SK-N-SH treated with all-trans-retinoic acid at 6 μM for 48 hours (cell line): ENCODE results near the gene PARD3B.

Experiments
- ATAC-seq: fragments of 200-7000 bp; cut with Tn5 transposase; 3 replicates; pipeline ENCODE4 v1.9.1; 2020; ENCODE audit warnings: mild to moderate bottlenecking, moderate library complexity
- BACH2 ChIP-seq: fragments of 250-450 bp; sonication (Bioruptor Pico); IDR thresholded peaks from 2 replicates; pipeline ENCODE4 v1.9.0; 2021; ENCODE audit warnings: mild to moderate bottlenecking, borderline replicate concordance
- CSDC2 ChIP-seq: fragments of 250-450 bp; sonication (Bioruptor Pico); IDR thresholded peaks from 2 replicates; pipeline ENCODE4 v1.5.0; 2020; ENCODE audit warnings: mild to moderate bottlenecking, moderate library complexity
- ESRRG ChIP-seq: fragments of 250-450 bp; sonication (Bioruptor Pico); IDR thresholded peaks from 2 replicates; pipeline ENCODE4 v1.6.1; 2021; ENCODE audit warnings: mild to moderate bottlenecking
- GLIS3 ChIP-seq: fragments of 250-450 bp; sonication (Bioruptor Pico); IDR thresholded peaks from 2 replicates; pipeline ENCODE4 v1.5.0; 2020; ENCODE audit warnings: mild to moderate bottlenecking, moderate library complexity
- ISL1 ChIP-seq: fragments of 250-450 bp; sonication (Bioruptor Pico); IDR thresholded peaks from 2 replicates; pipeline ENCODE4 v2.1.2; 2022; ENCODE audit warnings: mild to moderate bottlenecking, moderate library complexity
- OSR1 ChIP-seq: fragments of 250-450 bp; sonication (Bioruptor Pico); IDR thresholded peaks from 2 replicates; pipeline ENCODE4 v1.8.0; 2022; ENCODE audit warnings: moderate library complexity, mild to moderate bottlenecking, inconsistent platforms
- PPARA ChIP-seq: fragments of 250-450 bp; sonication (Bioruptor Pico); IDR thresholded peaks from 2 replicates; pipeline ENCODE4 v1.5.0; 2020; ENCODE audit warnings: mild to moderate bottlenecking, borderline replicate concordance
- RARB ChIP-seq: fragments of 250-450 bp; sonication (Bioruptor Pico); IDR thresholded peaks from 2 replicates; pipeline ENCODE4 v1.8.0; 2021; ENCODE audit warnings: mild to moderate bottlenecking, moderate library complexity
- TCF4 ChIP-seq: fragments of 250-450 bp; sonication (Bioruptor Pico); IDR thresholded peaks from 2 replicates; pipeline ENCODE4 v1.8.0; 2021; ENCODE audit warnings: mild to moderate bottlenecking, moderate library complexity, borderline replicate concordance
- TOX ChIP-seq: fragments of 250-450 bp; sonication (Bioruptor Pico); IDR thresholded peaks from 2 replicates; pipeline ENCODE4 v1.8.0; 2021; ENCODE audit warnings: mild to moderate bottlenecking, moderate library complexity, borderline replicate concordance
- ZC3H10 ChIP-seq: fragments of 250-450 bp; sonication (Bioruptor Pico); IDR thresholded peaks from 2 replicates; pipeline ENCODE4 v1.5.1; 2021; ENCODE audit warnings: mild to moderate bottlenecking, moderate library complexity
- ZFP3 ChIP-seq: fragments of 250-450 bp; sonication (Bioruptor Pico); IDR thresholded peaks from 2 replicates; pipeline ENCODE4 v1.5.0; 2020; ENCODE audit warnings: mild to moderate bottlenecking, moderate library complexity
- ZFP30 ChIP-seq: fragments of 450-650 bp; formaldehyde crosslinking; IDR thresholded peaks from 2 replicates; pipeline ENCODE4 v1.5.0; 2022; ENCODE audit warnings: mild to moderate bottlenecking, moderate library complexity
- ZNF565 ChIP-seq: fragments of 450-650 bp; formaldehyde crosslinking; conservative IDR thresholded peaks from 2 replicates; pipeline ENCODE4 v1.5.0; 2020; ENCODE audit warnings: low read depth, mild to moderate bottlenecking, moderate library complexity
- ZNF70 ChIP-seq: fragments of 450-650 bp; formaldehyde crosslinking; IDR thresholded peaks from 2 replicates; pipeline ENCODE4 v1.5.0; 2020; ENCODE audit warnings: mild to moderate bottlenecking, moderate library complexity
- ZNF8 ChIP-seq: fragments of 450-650 bp; formaldehyde crosslinking; IDR thresholded peaks from 2 replicates; pipeline ENCODE4 v1.5.0; 2020; ENCODE audit warnings: mild to moderate bottlenecking, moderate library complexity
- TF ChIP-seq, protein P1 (sequence below): fragments of 250-450 bp; sonication (Bioruptor Pico); IDR thresholded peaks from 2 replicates; pipeline ENCODE4 v1.8.0; 2021; ENCODE audit warnings: low read depth, mild to moderate bottlenecking, moderate library complexity, borderline replicate concordance
- TF ChIP-seq, protein P2 (sequence below): fragments of 250-450 bp; sonication (Bioruptor Pico); IDR thresholded peaks from 2 replicates; pipeline ENCODE4 v1.5.0; 2020; ENCODE audit warnings: mild to moderate bottlenecking, moderate library complexity
- TF ChIP-seq, protein P3 (sequence below): fragments of 250-450 bp; sonication (Bioruptor Pico); IDR thresholded peaks from 2 replicates; pipeline ENCODE4 v1.5.1; 2021; ENCODE audit warnings: mild to moderate bottlenecking, moderate library complexity
- TF ChIP-seq, protein P4 (sequence below): fragments of 250-450 bp; sonication (Bioruptor Pico); IDR thresholded peaks from 2 replicates; pipeline ENCODE4 v1.5.1; 2020; ENCODE audit warnings: low read depth, mild to moderate bottlenecking, moderate library complexity

The PARD3B gene

DNA sequence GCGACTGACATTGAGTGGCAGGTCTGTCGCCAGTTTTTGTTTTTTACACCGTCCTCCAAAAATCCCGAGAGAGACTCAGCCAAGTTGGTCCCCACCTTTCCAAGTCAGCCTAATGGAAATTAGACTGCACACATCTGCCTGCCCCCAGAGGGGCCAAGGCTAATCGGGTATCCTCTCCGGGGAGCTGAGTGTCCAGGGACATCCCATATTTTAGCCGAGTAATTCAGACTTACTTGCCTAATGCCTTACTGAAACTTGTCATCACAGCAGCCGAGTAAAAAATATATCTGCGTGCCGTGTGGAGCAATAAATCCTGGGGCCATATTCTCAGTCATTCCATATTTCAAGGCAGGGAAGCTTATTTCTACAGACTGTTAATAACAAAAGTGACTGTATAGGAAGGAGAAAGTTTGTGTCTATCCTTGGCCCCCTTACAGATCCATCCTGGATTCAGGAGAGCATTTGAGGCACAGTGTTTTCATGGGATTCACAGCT, 1098.2 kb downstream of the PARD3B start:
- TF ChIP-seq, protein P1, sequence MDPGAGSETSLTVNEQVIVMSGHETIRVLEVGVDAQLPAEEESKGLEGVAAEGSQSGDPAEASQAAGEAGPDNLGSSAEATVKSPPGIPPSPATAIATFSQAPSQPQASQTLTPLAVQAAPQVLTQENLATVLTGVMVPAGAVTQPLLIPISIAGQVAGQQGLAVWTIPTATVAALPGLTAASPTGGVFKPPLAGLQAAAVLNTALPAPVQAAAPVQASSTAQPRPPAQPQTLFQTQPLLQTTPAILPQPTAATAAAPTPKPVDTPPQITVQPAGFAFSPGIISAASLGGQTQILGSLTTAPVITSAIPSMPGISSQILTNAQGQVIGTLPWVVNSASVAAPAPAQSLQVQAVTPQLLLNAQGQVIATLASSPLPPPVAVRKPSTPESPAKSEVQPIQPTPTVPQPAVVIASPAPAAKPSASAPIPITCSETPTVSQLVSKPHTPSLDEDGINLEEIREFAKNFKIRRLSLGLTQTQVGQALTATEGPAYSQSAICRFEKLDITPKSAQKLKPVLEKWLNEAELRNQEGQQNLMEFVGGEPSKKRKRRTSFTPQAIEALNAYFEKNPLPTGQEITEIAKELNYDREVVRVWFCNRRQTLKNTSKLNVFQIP (CRISPR knock-in tag) = no peak
- TF ChIP-seq ZC3H10 (CRISPR knock-in tag) (no peak), ZNF70 (CRISPR knock-in tag) (no peak), ESRRG (CRISPR knock-in tag) (no peak), BACH2 (CRISPR knock-in tag) (no peak), PPARA (CRISPR knock-in tag) (no peak), GLIS3 (no peak), ZFP3 (CRISPR knock-in tag) (no peak), TOX (CRISPR knock-in tag) (no peak), ZNF565 (no peak), ISL1 (CRISPR knock-in tag) (no peak)
- TF ChIP-seq, protein P2, sequence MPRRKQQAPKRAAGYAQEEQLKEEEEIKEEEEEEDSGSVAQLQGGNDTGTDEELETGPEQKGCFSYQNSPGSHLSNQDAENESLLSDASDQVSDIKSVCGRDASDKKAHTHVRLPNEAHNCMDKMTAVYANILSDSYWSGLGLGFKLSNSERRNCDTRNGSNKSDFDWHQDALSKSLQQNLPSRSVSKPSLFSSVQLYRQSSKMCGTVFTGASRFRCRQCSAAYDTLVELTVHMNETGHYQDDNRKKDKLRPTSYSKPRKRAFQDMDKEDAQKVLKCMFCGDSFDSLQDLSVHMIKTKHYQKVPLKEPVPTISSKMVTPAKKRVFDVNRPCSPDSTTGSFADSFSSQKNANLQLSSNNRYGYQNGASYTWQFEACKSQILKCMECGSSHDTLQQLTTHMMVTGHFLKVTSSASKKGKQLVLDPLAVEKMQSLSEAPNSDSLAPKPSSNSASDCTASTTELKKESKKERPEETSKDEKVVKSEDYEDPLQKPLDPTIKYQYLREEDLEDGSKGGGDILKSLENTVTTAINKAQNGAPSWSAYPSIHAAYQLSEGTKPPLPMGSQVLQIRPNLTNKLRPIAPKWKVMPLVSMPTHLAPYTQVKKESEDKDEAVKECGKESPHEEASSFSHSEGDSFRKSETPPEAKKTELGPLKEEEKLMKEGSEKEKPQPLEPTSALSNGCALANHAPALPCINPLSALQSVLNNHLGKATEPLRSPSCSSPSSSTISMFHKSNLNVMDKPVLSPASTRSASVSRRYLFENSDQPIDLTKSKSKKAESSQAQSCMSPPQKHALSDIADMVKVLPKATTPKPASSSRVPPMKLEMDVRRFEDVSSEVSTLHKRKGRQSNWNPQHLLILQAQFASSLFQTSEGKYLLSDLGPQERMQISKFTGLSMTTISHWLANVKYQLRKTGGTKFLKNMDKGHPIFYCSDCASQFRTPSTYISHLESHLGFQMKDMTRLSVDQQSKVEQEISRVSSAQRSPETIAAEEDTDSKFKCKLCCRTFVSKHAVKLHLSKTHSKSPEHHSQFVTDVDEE (CRISPR knock-in tag) = no peak
- TF ChIP-seq, protein P3, sequence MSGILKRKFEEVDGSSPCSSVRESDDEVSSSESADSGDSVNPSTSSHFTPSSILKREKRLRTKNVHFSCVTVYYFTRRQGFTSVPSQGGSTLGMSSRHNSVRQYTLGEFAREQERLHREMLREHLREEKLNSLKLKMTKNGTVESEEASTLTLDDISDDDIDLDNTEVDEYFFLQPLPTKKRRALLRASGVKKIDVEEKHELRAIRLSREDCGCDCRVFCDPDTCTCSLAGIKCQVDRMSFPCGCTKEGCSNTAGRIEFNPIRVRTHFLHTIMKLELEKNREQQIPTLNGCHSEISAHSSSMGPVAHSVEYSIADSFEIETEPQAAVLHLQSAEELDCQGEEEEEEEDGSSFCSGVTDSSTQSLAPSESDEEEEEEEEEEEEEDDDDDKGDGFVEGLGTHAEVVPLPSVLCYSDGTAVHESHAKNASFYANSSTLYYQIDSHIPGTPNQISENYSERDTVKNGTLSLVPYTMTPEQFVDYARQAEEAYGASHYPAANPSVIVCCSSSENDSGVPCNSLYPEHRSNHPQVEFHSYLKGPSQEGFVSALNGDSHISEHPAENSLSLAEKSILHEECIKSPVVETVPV = no peak
- no peak for ATAC-seq

DNA sequence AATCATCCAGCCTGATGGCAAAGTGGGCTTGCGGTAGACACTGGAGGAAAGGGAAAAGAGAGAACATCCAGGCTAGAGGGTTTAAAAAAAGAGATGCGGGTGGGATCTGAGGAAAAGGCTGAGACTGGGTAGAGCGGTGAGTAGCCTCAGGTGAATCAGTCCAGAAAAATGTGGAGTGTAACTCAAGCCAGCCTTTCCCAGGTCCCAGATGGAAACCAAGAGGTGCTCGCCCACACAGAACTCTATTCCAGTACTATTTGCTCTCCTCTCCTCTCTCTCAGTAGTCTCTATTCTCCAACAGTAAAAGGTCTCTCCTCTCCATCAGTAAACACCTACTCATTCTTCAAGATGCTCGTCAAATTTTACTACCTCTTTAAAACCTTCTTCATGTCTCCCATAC, 1098.7 kb downstream of the PARD3B start:
- ATAC-seq = peak; percentile 54; the same call in 2 of the 3 replicates
- TF ChIP-seq OSR1 (CRISPR knock-in tag) (no peak), ZC3H10 (CRISPR knock-in tag) (no peak), PPARA (CRISPR knock-in tag) (no peak), GLIS3 (no peak), ISL1 (CRISPR knock-in tag) (no peak), RARB (CRISPR knock-in tag) (no peak), TCF4 (CRISPR knock-in tag) (no peak), CSDC2 (no peak)
- TF ChIP-seq, protein P4, sequence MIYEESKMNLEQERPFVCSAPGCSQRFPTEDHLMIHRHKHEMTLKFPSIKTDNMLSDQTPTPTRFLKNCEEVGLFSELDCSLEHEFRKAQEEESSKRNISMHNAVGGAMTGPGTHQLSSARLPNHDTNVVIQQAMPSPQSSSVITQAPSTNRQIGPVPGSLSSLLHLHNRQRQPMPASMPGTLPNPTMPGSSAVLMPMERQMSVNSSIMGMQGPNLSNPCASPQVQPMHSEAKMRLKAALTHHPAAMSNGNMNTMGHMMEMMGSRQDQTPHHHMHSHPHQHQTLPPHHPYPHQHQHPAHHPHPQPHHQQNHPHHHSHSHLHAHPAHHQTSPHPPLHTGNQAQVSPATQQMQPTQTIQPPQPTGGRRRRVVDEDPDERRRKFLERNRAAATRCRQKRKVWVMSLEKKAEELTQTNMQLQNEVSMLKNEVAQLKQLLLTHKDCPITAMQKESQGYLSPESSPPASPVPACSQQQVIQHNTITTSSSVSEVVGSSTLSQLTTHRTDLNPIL (CRISPR knock-in tag) = no peak

DNA sequence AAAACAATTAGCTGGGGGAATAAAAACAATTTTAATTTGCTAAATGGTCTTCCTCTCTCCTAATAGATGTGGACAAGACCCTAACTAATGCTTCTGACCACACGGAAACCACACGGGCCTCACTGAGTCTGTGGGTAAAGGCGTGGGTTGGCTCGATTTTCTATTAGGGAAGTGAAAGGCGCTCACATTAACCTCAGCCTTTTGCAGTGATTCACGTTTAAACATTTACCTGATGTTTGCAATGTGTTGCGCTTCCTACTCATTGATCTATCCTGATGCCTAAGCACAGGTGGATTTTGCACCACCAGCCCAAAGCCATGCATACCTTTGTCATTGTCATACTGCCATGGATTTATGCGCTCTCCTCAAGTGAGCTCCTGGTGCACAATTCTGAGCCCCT, 1101.4 kb downstream of the PARD3B start:
- ATAC-seq = no peak
- TF ChIP-seq, protein P1 (CRISPR knock-in tag) = no peak
- TF ChIP-seq OSR1 (CRISPR knock-in tag) (no peak), RARB (CRISPR knock-in tag) (no peak), ISL1 (CRISPR knock-in tag) (no peak), TOX (CRISPR knock-in tag) (no peak), ESRRG (CRISPR knock-in tag) (no peak), ZFP30 (CRISPR knock-in tag) (no peak), GLIS3 (no peak), CSDC2 (no peak), ZNF8 (CRISPR knock-in tag) (no peak)
- TF ChIP-seq, protein P4 (CRISPR knock-in tag) = no peak
- TF ChIP-seq, protein P2 (CRISPR knock-in tag) = no peak
